HG03159 (cell line): ENCODE data around the gene NLK.

Experiments
- ATAC-seq: cut with Tn5 transposase; IDR thresholded peaks from one replicate; pipeline ENCODE4 v1.9.1; 2021; ENCODE audit warnings: mild to moderate bottlenecking, moderate library complexity; ENCODE audit not compliant: unreplicated experiment

Gene NLK

DNA sequence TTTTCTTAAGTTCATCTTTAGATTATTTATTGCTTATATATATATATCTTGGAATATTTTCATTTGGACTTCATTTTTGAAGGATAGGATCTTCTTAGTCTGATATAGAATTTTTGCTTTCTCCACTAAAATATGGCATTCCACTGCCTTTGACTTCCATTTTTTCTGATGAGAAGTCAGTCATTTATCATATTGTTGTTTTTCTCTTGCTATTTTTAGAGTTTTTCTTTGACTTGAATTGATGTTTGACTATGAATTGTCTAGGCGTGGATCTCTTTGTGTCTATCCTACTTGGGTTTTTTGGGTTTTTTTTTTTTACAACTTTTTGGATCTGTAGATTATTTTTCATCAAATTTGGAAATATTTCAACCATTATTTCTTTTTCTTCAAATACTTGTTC, 67.7 kb downstream of the NLK start:
- ATAC-seq = no peak

DNA sequence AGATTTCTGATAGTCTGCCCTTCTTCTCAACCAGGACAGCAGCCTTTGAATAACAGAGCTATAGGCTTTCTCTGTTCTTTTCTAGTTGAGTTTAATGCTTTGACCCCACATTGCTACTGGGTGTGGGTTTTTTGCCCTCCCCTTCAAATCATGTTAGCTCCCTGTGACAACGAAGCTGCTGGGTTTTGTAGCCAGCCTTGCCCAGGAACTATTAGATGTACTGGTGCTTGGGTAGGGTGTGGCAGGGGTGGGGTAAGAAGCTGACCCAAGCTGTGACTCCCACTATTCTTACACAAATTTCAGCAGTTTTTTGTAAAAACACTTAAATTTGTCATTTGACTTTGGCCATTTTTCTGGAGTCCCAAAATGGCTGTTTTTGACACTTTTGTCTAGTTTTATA, 69.7 kb downstream of the NLK start:
- ATAC-seq = no peak

DNA sequence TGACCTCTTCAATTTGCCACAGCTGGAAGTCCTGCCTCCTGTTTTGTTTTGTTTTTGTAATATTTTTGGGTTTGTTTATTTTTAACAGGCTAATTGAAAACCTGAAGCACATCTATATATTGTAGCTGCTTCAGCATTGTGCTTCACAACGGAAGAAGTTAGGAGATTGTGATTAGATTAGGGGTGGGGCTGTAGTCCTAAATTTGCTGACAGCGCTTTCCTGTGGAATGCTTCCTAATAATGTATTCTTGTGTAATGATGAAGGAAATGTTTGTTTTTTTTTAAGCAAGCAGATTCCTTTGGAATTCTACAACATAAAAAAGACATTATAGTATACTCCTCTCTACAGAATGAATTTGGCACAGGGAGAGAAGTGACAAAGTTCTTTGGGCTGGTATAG, 70.1 kb downstream of the NLK start:
- ATAC-seq = no peak

DNA sequence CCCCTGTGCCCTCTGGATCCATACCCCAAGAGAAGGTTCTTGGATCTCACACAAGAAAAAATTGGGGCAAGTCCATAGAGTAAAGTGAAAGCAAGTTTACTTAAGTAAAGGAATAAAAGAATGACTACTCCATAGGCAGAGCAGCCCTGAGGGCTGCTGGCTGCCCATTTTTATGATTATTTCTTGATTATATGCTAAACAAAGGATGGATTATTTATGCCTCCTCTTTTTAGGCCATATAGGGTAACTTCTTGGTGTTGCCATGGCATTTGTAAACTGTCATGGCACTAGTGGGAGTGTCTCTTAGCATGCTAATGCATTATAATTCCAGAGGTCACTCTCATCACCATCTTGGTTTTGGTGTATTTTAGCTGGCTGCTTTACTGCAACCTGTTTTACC, 70.8 kb downstream of the NLK start:
- ATAC-seq = no peak

DNA sequence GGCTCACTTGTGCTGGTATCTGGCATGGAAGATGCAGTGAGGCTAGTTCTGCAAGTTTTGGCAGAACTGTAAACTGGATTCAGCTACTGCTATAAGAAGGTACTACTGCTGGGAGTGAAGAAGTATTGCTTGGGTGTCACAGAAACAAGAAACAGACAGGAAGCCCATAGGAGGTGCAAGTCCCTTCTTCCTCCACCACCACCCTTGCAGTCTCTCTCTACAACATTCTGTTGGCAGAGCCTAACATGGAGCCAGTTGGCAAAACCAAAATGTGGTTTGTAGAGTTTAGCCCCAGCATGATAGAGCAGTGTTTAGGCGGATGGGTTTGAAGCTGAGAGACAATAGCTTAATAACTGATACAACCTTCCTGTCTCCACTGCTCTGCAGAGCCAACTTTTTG, 72.6 kb downstream of the NLK start:
- ATAC-seq = no peak

GRCh38 chr17:28117304-28117703, 74.8 kb downstream of the NLK start:
- ATAC-seq = no peak

GRCh38 chr17:28118362-28118761, 75.9 kb downstream of the NLK start:
- ATAC-seq = no peak

DNA sequence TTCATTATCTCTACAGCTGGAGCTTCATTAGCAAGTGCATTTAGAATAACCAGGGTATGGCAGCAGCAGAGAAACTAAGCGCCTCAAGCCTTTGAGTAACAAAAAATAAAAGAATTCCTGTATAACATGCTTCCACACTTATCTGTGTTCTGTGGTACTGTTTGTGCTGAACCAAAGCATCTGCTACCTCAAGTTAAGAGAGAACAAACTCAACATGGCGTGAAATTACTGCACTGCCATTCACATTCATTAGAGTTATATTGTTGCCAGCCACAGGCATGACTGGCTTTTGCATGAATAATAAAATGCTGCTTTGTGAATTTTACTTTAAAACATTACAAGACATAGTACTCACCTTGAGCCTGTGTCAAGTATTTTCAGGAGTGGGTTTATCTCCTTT, 76.6 kb downstream of the NLK start:
- no peak for ATAC-seq

- no peak for ATAC-seq
These were observed 77.1 kb downstream of the NLK start for GRCh38 chr17:28119560-28119959.

- no peak for ATAC-seq
These were observed 78.3 kb downstream of the NLK start for GRCh38 chr17:28120766-28121165.

DNA sequence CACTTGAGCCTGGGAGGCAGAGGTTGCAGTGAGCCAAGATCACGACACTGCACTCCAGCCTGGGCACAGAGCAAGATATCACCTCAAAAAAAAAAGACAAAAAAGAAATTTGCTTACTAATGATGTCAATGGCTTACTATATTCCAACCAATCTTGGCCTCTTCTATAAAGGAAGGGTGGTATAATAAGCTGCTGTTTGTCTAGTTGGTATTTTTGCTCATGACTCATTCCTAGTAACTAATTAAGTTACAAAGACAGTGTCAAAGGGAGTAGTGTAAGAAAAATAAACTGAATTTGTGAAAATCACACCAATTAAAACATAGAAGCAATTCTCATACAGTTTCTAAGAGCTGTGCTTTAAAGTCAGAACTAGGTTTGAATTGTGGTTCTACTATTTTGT, 82.5 kb downstream of the NLK start:
- no peak for ATAC-seq

DNA sequence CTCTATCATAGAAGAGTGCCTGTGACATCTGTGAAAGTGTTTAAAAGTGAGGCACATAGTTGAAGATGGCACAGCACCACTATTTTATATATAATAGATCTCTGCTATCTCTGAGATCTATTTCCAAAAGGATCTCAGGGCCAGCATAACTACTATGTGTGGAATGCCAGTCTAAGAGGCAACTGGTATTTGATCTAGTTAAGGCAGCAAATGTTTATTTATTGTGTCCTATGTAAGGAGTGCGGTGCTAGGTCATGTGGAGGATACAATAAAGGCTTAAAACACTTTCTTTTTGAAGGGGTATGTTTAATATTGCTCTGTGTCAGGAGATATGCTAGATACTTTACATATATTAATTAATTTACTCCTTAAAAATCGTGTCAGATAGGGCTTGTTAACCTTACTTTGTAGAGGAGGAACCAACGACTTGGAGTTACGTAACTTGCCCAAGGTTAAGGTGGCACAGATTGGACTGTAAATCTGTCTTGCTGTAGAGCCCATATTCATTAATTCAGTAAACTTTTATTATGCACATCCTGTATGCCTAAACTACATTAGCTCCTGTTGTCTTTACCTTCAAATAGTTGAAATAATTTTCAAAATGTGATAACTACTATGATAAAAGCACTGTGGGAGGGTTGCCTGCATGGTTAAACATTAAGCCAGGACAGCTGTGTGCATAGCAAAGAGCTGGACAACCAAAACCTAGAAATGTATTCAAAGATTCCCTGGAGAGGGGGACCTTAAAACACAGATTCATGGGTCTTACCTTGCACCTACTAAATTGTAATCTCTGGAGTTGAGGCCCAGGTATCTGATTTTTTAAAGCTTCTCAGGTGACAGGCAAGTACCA, 83.3 kb downstream of the NLK start:
- no peak for ATAC-seq

GRCh38 chr17:28127196-28127595, 84.7 kb downstream of the NLK start:
- no peak for ATAC-seq

GRCh38 chr17:28128779-28129178, 86.3 kb downstream of the NLK start:
- no peak for ATAC-seq

DNA sequence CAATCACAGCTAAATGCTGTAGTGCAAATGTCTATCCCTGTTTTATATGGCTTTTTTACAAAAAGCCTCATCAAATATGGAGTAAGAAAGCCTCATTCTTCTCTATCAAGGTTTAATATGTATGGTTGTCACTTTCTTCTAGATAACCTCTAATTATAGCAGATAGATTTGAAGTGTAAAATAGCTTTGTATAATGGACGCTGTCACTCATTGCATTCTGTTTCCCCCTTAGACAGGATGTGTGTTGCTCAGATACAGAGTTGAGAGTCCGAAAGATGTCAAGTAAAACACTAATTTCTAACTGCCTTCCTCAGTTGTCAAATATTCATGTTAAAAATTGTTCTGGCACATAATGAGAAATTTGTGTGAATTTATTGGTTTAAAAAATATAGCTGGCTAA, 88.0 kb downstream of the NLK start:
- ATAC-seq = no peak

- ATAC-seq = no peak
These were observed 89.1 kb downstream of the NLK start for GRCh38 chr17:28131599-28131998.

DNA sequence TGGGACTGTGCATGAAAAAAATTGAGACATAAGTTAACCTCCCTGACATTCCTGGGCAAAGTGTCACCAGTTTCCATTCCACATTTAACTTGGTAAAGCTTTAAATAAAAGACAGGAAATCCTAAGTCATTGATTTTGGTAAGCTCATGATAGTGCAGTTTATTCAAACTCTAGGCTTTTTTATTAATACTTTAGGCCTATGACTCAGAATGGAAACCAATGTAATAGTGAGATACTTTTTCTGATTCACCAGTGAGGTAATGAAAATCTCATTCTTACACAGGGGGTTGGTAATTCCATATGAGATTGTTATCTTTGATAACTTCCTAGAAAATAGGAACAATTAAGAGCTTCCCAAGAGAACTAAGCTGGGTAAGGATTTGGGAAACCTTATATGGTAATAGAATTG, 91.1 kb downstream of the NLK start:
- no peak for ATAC-seq

- ATAC-seq = no peak
These were observed 94.4 kb downstream of the NLK start for GRCh38 chr17:28136923-28137322.

DNA sequence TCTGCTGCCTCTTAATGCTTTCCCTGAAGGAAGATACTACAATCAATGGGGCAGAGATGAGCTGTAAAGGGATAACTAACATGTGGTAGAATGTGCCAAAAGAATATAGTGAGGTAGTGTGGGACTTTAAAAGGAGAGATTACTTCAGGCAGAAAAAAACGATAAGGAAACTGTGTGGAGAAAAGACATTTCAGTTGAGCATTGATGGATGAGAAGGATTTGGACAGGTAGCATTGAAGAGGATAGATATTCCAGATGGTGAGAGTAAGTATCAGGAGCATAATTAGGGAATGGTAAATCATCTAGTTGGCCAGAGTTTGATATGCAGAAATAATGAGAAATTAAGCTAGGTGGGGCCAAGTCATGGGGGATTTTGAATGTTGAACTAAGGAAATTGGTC, 97.3 kb downstream of the NLK start:
- no peak for ATAC-seq

DNA sequence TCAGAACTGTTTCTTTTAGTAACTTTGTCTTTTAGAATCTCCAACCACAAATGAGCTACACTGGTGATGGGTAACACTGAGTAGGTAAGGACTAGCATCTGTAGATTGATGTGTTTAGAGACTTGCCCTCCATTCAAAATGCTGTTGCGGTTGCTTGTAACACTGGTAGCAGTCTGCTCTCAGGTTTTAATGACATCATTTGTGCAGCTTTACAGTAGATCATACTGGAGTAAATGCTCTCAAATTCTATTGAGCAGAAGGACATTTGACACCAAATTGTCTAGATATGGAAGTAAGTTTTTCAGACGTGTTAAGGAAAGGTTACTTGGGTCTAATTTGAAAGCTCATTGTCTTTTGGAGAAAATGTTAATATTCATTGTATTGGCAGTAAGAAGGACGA, 98.8 kb downstream of the NLK start:
- ATAC-seq = no peak

DNA sequence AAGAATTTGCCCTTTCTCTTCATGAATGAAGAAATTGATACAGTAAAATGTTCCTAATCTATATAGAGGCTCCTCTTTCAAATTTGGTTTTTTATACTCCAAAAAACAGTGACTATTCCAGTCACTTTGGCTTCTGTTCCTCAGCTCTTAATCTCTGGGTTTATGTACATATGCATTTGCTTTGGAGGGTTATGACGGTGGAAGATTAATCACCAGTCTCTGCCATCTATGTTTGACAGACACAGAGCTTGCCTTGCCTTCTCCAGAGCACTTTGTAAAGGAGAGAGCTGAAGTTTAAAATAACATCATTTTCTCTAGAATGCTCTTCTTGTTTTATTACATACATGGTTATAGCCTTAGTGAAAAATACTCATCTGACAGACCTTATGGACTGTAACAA, 99.3 kb downstream of the NLK start:
- no peak for ATAC-seq

GRCh38 chr17:28142305-28142704, 99.8 kb downstream of the NLK start:
- no peak for ATAC-seq

DNA sequence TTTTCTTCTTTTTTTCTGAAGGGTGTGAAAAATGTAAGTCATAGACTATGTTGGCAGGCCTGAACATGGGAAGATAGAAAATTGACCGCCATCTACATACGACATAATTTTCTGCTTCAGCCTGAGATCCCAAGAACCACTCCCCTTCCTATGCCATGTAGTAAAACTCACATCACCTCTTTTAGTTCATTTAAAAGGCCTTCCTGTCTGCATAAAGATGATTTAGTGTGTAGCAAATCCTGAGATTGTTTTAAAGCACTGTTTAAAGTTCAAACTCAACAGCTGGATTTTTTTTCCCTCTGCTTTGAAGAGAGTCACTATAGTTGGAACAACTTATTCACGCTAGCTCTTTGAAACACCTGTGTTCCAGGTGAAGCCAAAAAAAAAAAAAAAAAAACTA, 101.5 kb downstream of the NLK start:
- ATAC-seq = no peak
